Natural killer cell (primary cell): Measurements from ENCODE around the gene LMO7. TPM values are rescaled to one million over a fixed set of nuclear protein-coding genes. Genes with fewer than 3 reads are reported as not detected.

Experiments
- ATAC-seq, 3 donors: fragments of 150-1000 bp in 2 of 3; fragments of 200-7000 bp in 1 of 3; cut with Tn5 transposase; 1 replicate in 1 of 3; 2 replicates in 2 of 3; pipeline ENCODE4 v1.10.0; 2021; ENCODE audit warnings: mild to moderate bottlenecking in 2 of 3, moderate library complexity in 2 of 3
- DNase-seq, 2 donors: peaks; one replicate each; pipeline versions ENCODE4 v3.0.0 to v3.0.0-alpha.2; 2013 to 2021; ENCODE audit warnings: mixed read lengths in 1 of 2
- H3K27ac ChIP-seq: one replicate; pipeline ENCODE4 v1.5.1; 2013; ENCODE audit warnings: mild to moderate bottlenecking, low read length
- H3K27me3 ChIP-seq: one replicate; pipeline ENCODE4 v1.6.1; 2013; ENCODE audit warnings: low read length; ENCODE audit not compliant: control insufficient read depth, insufficient read depth
- H3K36me3 ChIP-seq: one replicate; pipeline ENCODE4 v1.6.1; 2013; ENCODE audit warnings: low read length; ENCODE audit not compliant: control insufficient read depth, insufficient read depth
- H3K4me1 ChIP-seq: one replicate; pipeline ENCODE4 v1.6.1; 2013; ENCODE audit warnings: low read length; ENCODE audit not compliant: control insufficient read depth, insufficient read depth
- H3K4me3 ChIP-seq: one replicate; pipeline ENCODE4 v1.5.1; 2013; ENCODE audit warnings: low read length
- H3K9me3 ChIP-seq: one replicate; pipeline ENCODE4 v1.6.1; 2013; ENCODE audit warnings: low read length; ENCODE audit not compliant: control insufficient read depth, insufficient read depth
- H3K27ac Mint-ChIP-seq, 2 donors: one replicate each; pipeline ENCODE4 v1.8.0; 2022; ENCODE audit warnings: mild to moderate bottlenecking in 2 of 2, mixed read lengths in 2 of 2, moderate library complexity in 1 of 2
- H3K27me3 Mint-ChIP-seq, 2 donors: one replicate each; pipeline ENCODE4 v1.8.0; 2022; ENCODE audit warnings: low read depth in 2 of 2, mixed read lengths in 2 of 2
- H3K36me3 Mint-ChIP-seq: one replicate; pipeline ENCODE4 v1.8.0; 2022; ENCODE audit warnings: mixed read lengths
- H3K4me1 Mint-ChIP-seq, 2 donors: one replicate each; pipeline ENCODE4 v1.8.0; 2022; ENCODE audit warnings: mixed read lengths in 2 of 2
- H3K4me3 Mint-ChIP-seq: one replicate; pipeline ENCODE4 v1.8.0; 2022; ENCODE audit warnings: mild to moderate bottlenecking, moderate library complexity, mixed read lengths
- H3K9me3 Mint-ChIP-seq, 2 donors: one replicate each; pipeline ENCODE4 v1.8.0; 2022; ENCODE audit warnings: mixed read lengths in 2 of 2
- WGBS: methylation state at CpG from one replicate; pipeline ENCODE4 v1.1.7; 2013; ENCODE audit warnings: missing lambda C conversion rate; ENCODE audit not compliant: insufficient coverage; 5-methylcytosine and 5-hydroxymethylcytosine counted together
- intact Hi-C: fragments of 100-400 bp; cut with micrococcal nuclease; formaldehyde crosslinking; loops from one replicate; pipeline ENCODE4 v1.14.2; 2022
- total RNA-seq, 4 donors: library from RNA; stranded (reverse); fragments of 120-200 nt in 1 of 4; gene quantifications; one replicate each; pipeline versions ENCODE4 v1.2.3 to v1.2.4, GENCODE V29; 2013 to 2022
- TF ChIP-seq, protein P1 (sequence below): fragments of 200-600 bp; IDR thresholded peaks from one replicate; pipeline ENCODE4 v1.8.0; 2022; ENCODE audit warnings: antibody characterized with exemption

Gene LMO7
- total RNA-seq, 3 donors from 2014 or later (not counting 1 experiment from before 2014, with no cell fraction given): 5.5 to 10.4 (median 7.9) TPM

DNA sequence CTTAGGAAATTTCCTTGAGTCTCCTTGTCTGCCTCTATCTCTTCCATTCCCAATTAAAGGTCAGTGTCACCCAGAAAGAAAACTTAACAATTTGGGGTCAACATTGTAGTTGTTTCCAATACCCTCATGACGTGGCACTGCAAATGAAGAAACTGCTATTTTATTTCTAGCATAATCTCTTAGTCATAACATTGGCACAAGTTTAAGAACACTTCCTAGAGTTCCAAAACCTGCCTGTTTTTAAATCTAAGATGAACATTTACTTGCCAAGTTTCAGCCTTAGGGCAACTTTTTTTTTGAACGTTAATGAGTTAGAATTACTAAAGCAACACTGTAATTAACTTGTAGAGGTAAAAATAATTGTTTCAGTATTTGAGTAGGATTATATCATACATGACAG lies 108.0 kb downstream of the LMO7 start:
- H3K27ac Mint-ChIP-seq: no peak overlapping the region
- 100% methylated on average over 1 of the region's 2 CpGs for WGBS
- peaks cover 0 to 2% of the 10 kb centered on the region in 2 donors for H3K9me3 Mint-ChIP-seq
- no peaks in the 10 kb centered on the region for H3K27me3 Mint-ChIP-seq
- intact Hi-C loops: no loop called here
- H3K4me1 Mint-ChIP-seq: no peaks in the 10 kb centered on the region
- DNase-seq (no peak), ATAC-seq (no peak)
- Histone ChIP-seq H3K36me3 (no peaks in the 10 kb centered on the region), H3K4me3 (no peak overlapping the region), H3K27ac (no peak overlapping the region), H3K9me3 (no peaks in the 10 kb centered on the region), H3K27me3 (no peaks in the 10 kb centered on the region), H3K4me1 (no peaks in the 10 kb centered on the region)
- TF ChIP-seq, protein P1, sequence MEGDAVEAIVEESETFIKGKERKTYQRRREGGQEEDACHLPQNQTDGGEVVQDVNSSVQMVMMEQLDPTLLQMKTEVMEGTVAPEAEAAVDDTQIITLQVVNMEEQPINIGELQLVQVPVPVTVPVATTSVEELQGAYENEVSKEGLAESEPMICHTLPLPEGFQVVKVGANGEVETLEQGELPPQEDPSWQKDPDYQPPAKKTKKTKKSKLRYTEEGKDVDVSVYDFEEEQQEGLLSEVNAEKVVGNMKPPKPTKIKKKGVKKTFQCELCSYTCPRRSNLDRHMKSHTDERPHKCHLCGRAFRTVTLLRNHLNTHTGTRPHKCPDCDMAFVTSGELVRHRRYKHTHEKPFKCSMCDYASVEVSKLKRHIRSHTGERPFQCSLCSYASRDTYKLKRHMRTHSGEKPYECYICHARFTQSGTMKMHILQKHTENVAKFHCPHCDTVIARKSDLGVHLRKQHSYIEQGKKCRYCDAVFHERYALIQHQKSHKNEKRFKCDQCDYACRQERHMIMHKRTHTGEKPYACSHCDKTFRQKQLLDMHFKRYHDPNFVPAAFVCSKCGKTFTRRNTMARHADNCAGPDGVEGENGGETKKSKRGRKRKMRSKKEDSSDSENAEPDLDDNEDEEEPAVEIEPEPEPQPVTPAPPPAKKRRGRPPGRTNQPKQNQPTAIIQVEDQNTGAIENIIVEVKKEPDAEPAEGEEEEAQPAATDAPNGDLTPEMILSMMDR: no peak
- no peak overlapping the region for H3K4me3 Mint-ChIP-seq
- no peaks in the 10 kb centered on the region for H3K36me3 Mint-ChIP-seq

DNA sequence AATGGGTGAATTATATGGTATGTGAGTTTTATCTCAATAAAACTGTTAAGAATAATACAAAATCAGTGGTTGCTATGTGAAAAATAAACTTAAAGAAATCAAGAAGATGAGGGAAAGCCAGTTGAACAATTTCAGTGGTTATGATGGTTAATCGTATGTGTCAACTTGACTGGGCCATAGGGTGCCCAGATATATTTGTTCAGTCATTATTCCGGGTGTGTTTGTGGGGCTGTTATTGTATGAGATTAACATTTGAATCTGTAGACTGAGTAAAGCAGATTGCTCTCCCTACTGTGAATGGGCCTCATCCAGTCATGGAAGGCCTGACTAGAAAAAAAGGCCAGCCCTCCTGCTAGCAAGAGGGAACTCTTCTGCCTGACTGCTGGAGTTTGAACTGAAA lies 109.3 kb downstream of the LMO7 start:
- H3K9me3 Mint-ChIP-seq: peaks cover 0 to 2% of the 10 kb centered on the region in 2 donors
- no peak for DNase-seq

DNA sequence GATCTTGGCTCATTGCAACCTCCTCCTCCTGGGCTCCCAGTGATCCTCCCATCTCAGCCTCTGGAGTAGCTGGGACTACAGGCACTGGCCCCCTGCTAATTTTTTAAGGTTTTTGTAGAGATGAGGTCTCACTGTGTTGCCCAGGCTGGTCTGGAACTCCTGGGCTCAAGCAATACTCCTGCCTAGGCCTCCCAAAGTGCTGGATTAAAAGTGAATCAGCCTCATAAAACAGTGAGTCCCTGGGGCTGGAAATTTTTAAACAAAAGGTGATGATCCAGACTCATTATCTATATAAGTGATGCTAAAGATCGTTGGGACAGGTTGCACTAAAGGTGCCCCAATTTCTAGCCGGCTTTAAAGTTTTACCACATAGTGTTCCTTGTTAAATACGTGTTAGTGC lies 112.7 kb downstream of the LMO7 start:
- Histone ChIP-seq H3K36me3 (no peaks in the 10 kb centered on the region), H3K4me3 (no peak overlapping the region), H3K27me3 (no peaks in the 10 kb centered on the region), H3K9me3 (no peaks in the 10 kb centered on the region), H3K27ac (no peak overlapping the region), H3K4me1 (no peaks in the 10 kb centered on the region)
- H3K4me1 Mint-ChIP-seq: no peaks in the 10 kb centered on the region
- ATAC-seq (no peak), DNase-seq (no peak)
- intact Hi-C loops: no loop called here
- 90% methylated on average over 3 of the region's 3 CpGs for WGBS
- H3K9me3 Mint-ChIP-seq: no peaks in the 10 kb centered on the region
- TF ChIP-seq, protein P1: no peak
- no peak overlapping the region for H3K4me3 Mint-ChIP-seq
- no peak overlapping the region for H3K27ac Mint-ChIP-seq
- H3K36me3 Mint-ChIP-seq: no peaks in the 10 kb centered on the region
- no peaks in the 10 kb centered on the region for H3K27me3 Mint-ChIP-seq

More for the DNA sequence above, 109.3 kb downstream of the LMO7 start:
- H3K27ac Mint-ChIP-seq: no peak overlapping the region
- Histone ChIP-seq H3K4me3 (no peak overlapping the region), H3K27me3 (no peaks in the 10 kb centered on the region), H3K4me1 (no peaks in the 10 kb centered on the region), H3K9me3 (no peaks in the 10 kb centered on the region), H3K36me3 (no peaks in the 10 kb centered on the region), H3K27ac (no peak overlapping the region)
- no peaks in the 10 kb centered on the region for H3K4me1 Mint-ChIP-seq
- H3K4me3 Mint-ChIP-seq: no peak overlapping the region
- WGBS: 97% methylated on average over 2 of the region's 2 CpGs
- H3K27me3 Mint-ChIP-seq: no peaks in the 10 kb centered on the region
- intact Hi-C loops: no loop called here
- TF ChIP-seq, protein P1: no peak
- no peak for ATAC-seq
- H3K36me3 Mint-ChIP-seq: no peaks in the 10 kb centered on the region

DNA sequence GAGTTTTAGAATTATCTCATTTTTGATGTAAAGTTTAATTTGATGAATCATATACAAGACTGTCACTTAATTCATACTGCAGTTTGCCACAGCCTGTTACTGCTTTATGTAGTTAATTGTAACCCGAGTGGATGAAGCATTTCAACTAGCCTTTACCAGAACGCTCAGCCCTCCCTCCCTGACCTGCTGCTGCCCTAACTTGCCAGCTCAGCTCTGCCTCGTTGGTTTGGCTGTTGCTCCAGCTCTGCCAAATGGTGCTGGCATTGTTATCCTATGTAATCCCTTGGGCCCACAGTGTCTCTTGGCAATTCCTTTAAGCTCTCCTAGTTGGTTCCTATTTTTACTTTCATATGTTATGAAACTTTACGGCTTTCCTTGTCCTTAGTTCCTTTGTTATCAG lies 113.3 kb downstream of the LMO7 start:
- Histone ChIP-seq H3K4me1 (no peaks in the 10 kb centered on the region), H3K4me3 (no peak overlapping the region), H3K27me3 (no peaks in the 10 kb centered on the region), H3K27ac (no peak overlapping the region), H3K36me3 (no peaks in the 10 kb centered on the region), H3K9me3 (no peaks in the 10 kb centered on the region)
- Mint-ChIP-seq H3K4me1 (no peaks in the 10 kb centered on the region), H3K9me3 (peaks cover 0 to 3% of the 10 kb centered on the region in 2 donors), H3K36me3 (no peaks in the 10 kb centered on the region), H3K27me3 (peaks cover 0 to 2% of the 10 kb centered on the region in 2 donors), H3K27ac (no peak overlapping the region), H3K4me3 (no peak overlapping the region)
- WGBS: 85% methylated on average over 4 of the region's 4 CpGs
- ATAC-seq (no peak), DNase-seq (no peak)
- TF ChIP-seq, protein P1: no peak
- intact Hi-C loops: no loop called here
